AG09309 (cell line): ENCODE data around the gene PIK3R6.

Experiments used
- DNase-seq: peaks from one replicate; pipeline ENCODE4 v3.0.0-alpha.2; 2010; ENCODE audit warnings: low read depth
- H3K4me3 ChIP-seq: 2 replicates; pipeline ENCODE4 v1.5.1; 2011; ENCODE audit warnings: mild to moderate bottlenecking, low read depth, low read length, moderate library complexity; ENCODE audit not compliant: control insufficient read depth
- CTCF ChIP-seq: IDR thresholded peaks from 2 replicates; pipeline ENCODE4 v1.5.1; 2011; ENCODE audit warnings: mild to moderate bottlenecking, low read depth, low read length, inconsistent platforms; ENCODE audit not compliant: insufficient read depth, control insufficient read depth; ENCODE audit errors: missing control alignments

PIK3R6 gene

GRCh38 chr17:8843344-8843743 is 24.1 kb downstream of the PIK3R6 start:
- no peak for TF ChIP-seq CTCF
- no peak for DNase-seq
- H3K4me3 ChIP-seq, result no peak overlapping the region

GRCh38 chr17:8841844-8842243 is 25.6 kb downstream of the PIK3R6 start:
- DNase-seq, result no peak
- H3K4me3 ChIP-seq, result no peak overlapping the region
- no peak for TF ChIP-seq CTCF

DNA sequence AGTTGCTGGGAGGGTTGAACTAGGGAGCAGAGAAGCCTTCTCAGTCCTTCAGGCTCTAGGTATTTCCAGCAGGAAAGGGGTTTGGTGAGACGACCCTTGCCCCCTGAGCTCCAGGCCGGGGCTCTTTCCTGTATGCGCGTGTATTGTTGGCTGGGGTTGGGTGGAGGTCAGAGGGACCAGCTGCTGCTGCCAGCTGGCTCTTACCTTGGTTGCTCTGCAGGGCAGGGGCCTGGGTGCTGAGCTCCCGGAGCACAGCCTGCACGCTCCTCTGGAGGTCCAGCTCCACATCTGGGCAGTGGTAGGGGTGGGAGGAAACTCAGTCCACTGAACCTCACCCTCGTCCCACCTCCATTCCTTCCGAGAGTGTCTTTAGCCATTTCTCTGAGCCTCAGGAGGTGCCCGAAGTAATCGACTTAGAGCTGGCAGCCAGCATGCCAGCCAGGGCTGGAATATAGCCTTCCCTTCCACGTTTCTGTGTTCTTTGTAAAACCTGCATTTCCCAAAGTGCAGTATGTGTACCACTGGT is 28.0 kb downstream of the PIK3R6 start:
- no peak for TF ChIP-seq CTCF
- H3K4me3 ChIP-seq, result no peak overlapping the region
- no peak for DNase-seq

GRCh38 chr17:8838551-8839095 is 28.9 kb downstream of the PIK3R6 start:
- no peak for DNase-seq
- TF ChIP-seq CTCF, result no peak
- no peak overlapping the region for H3K4me3 ChIP-seq

DNA sequence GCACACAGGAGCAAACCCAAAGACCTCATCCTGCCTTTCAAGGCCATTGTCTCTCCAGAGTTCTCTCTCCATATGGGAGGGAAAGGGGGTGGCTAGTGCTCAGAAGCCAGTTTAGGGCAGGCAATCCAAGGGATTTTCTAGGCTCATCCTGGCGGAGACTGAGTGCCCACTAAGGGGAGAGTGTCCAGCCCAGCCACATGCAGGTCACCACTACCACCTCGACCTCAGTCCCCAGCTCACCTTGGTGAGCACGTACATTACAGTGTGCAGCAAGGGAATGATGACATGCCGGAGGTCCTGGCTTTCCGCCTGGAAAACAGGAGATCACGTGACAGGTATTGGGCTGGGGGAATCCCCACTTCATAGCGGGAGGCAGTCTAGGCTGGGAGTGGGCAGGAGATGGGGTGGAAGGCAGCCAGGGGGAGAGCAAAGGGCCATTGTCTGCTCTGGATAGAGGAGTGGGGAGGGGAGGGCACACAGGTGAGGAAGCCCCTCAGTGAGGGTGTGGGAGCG is 29.9 kb downstream of the PIK3R6 start:
- no peak for DNase-seq
- TF ChIP-seq CTCF, result no peak
- no peak overlapping the region for H3K4me3 ChIP-seq

GRCh38 chr17:8836821-8837562 is 30.5 kb downstream of the PIK3R6 start:
- no peak for TF ChIP-seq CTCF
- no peak for DNase-seq
- no peak overlapping the region for H3K4me3 ChIP-seq
